NT2/D1 (cell line): ENCODE results near the gene HOXB2.

Source experiments
- SUZ12 ChIP-seq: IDR thresholded peaks from 2 replicates; pipeline ENCODE4 v1.6.1; 2011; ENCODE audit not compliant: insufficient read length, insufficient read depth; ENCODE audit errors: extremely low read depth
- YY1 ChIP-seq: IDR thresholded peaks from 2 replicates; pipeline ENCODE4 v1.6.1; 2011; ENCODE audit not compliant: insufficient read length, insufficient read depth

DNA sequence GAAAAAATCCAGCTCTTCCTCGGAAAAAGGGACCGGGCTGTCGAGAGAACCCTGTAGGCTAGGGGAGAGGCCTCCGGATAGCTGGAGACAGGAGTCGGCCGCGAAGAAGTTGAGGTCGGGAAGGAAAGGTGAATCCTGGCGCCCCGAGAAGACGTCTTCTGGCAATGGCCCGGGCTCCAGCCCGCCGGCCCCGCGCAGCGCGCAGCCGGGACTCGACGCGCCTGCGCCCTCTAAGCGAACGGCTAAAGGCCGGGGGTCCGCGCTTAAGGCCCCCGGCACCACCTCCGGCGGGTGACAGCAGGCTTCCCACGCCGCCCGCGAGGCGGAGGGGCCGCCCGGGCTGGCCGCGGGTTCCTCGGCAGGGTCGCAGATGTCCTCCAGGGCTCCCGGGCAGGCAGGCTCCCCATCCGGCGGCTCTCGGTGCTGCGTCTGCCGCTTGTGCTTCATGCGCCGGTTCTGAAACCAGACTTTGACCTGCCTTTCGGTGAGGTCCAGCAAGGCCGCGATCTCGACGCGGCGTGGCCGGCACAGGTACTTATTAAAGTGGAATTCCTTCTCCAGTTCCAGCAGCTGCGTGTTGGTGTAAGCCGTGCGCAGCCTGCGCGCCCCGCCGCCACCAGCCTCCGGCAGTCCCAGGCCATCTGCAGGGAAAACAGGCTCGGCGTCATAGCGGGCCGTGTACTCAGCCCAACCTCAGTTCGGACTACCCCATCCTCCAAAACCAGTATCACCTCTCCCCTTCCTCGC lies 1.6 kb downstream of the HOXB2 start:
- peak; percentile 76 for TF ChIP-seq SUZ12
- no peak for TF ChIP-seq YY1
